ENCODE data around the gene GOLGA8K. TPM values are rescaled to one million over a fixed set of nuclear protein-coding genes. Genes with fewer than 3 reads are reported as not detected.

Gene GOLGA8K
- total RNA-seq, 1 experiment from 2014 or later, result 1.2 TPM

Other genes starting within 250 kb of the GOLGA8K start
- 0.47 TPM in 1 of 2 replicates, not detected in the other for gene GOLGA8O, start 52.3 kb upstream of the GOLGA8K start, total RNA-seq (2014; rRNA removed)
- 0.91 and 1.4 TPM in 2 replicates for gene GOLGA8N, start 190.2 kb upstream of the GOLGA8K start, total RNA-seq (2014; rRNA removed)
- gene ARHGAP11A, start 212.2 kb upstream of the GOLGA8K start, total RNA-seq (2014; rRNA removed), result 38.2 and 43.0 TPM in 2 replicates
- 1.3 and 1.6 TPM in 2 replicates for gene SCG5, start 238.4 kb upstream of the GOLGA8K start, total RNA-seq (2014; rRNA removed)

Measured in PC-3 (cell line).